Astrocyte of the cerebellum (primary cell): ENCODE measurements around the gene BBOF1.

Experiments used
- DNase-seq: peaks from one replicate; pipeline ENCODE4 v3.0.0-alpha.2; 2011; ENCODE audit warnings: low read depth
- H3K4me3 ChIP-seq: 2 replicates; pipeline ENCODE4 v1.5.1; 2011; ENCODE audit warnings: mild to moderate bottlenecking, low read depth, low read length, moderate library complexity
- CTCF ChIP-seq: IDR thresholded peaks from 2 replicates; pipeline ENCODE4 v1.5.1; 2012; ENCODE audit warnings: low read length, low read depth, moderate library complexity, mild to moderate bottlenecking; ENCODE audit errors: missing control alignments
- in situ Hi-C: cut with HindIII; loops from 2 replicates; pipeline ENCODE4 v1.10.0; 2017; ENCODE audit warnings: low sequenced_read_pairs

The BBOF1 gene

GRCh38 chr14:74048281-74048680 is 29.1 kb downstream of the BBOF1 start:
- in situ Hi-C loops = no loop called here
- no peak for DNase-seq

GRCh38 chr14:74049876-74050495 is 30.8 kb downstream of the BBOF1 start:
- no peak overlapping the region for H3K4me3 ChIP-seq
- DNase-seq = no peak
- in situ Hi-C loops = no loop called here
- TF ChIP-seq CTCF = no peak

More at GRCh38 chr14:74048281-74048680, 29.1 kb downstream of the BBOF1 start:
- TF ChIP-seq CTCF = peak; percentile 34
- no peak overlapping the region for H3K4me3 ChIP-seq

- no peak for TF ChIP-seq CTCF
- H3K4me3 ChIP-seq = no peak overlapping the region
Observed at GRCh38 chr14:74062809-74063150, 43.6 kb downstream of the BBOF1 start.

GRCh38 chr14:74064426-74064825 is 45.3 kb downstream of the BBOF1 start:
- in situ Hi-C loops = no loop called here
- DNase-seq = no peak
- H3K4me3 ChIP-seq = no peak overlapping the region
- no peak for TF ChIP-seq CTCF

More at GRCh38 chr14:74062809-74063150, 43.6 kb downstream of the BBOF1 start:
- no peak for DNase-seq
- in situ Hi-C loops = no loop called here

- no peak for TF ChIP-seq CTCF
- DNase-seq = no peak
- H3K4me3 ChIP-seq = no peak overlapping the region
- in situ Hi-C loops = no loop called here
Observed at GRCh38 chr14:74064883-74065282, 45.7 kb downstream of the BBOF1 start.

GRCh38 chr14:74065746-74066575 is 46.8 kb downstream of the BBOF1 start:
- DNase-seq = no peak
- H3K4me3 ChIP-seq = no peak overlapping the region
- no peak for TF ChIP-seq CTCF
- in situ Hi-C loops = no loop called here
